Gastrocnemius medialis (tissue), 4 donors: ENCODE results near the gene EXOSC3. TPM values are rescaled to one million over a fixed set of nuclear protein-coding genes. Genes with fewer than 3 reads are reported as not detected.
"Not testable (repeated sequence)": the region's sequence is repeated elsewhere in the genome, so short reads cannot be mapped to it uniquely, and the experiment has no call there.

ENCODE experiments used
- ATAC-seq, 2 donors: fragments of 150-250 bp; one replicate each; pipeline ENCODE4 v1.9.1; 2016
- DNase-seq, 2 donors: peaks; one replicate each; pipeline ENCODE4 v3.0.0-alpha.2; 2019
- H3K27ac ChIP-seq, 4 donors: fragments of 200-600 bp; sonication (generic); 1 replicate in 1 of 4; 2 replicates in 3 of 4; pipeline ENCODE4 v1.5.1; 2016 to 2018; ENCODE audit warnings: mild to moderate bottlenecking in 2 of 4, moderate library complexity in 1 of 4
- H3K27me3 ChIP-seq, 3 donors: fragments of 200-600 bp; sonication (generic) in 2 of 3; 1 replicate in 1 of 3; 2 replicates in 2 of 3; pipeline versions ENCODE4 v1.5.1 to v1.6.0; 2016 to 2019; ENCODE audit warnings: mild to moderate bottlenecking in 1 of 3, moderate library complexity in 1 of 3
- H3K36me3 ChIP-seq, 2 donors: fragments of 200-600 bp; sonication (generic) in 1 of 2; one replicate each; pipeline ENCODE4 v1.5.1; 2017 to 2018
- H3K4me1 ChIP-seq, 2 donors: fragments of 200-600 bp; sonication (generic) in 1 of 2; one replicate each; pipeline ENCODE4 v1.5.1; 2016 to 2017; ENCODE audit warnings: mild to moderate bottlenecking in 2 of 2
- H3K4me3 ChIP-seq, 4 donors: fragments of 200-600 bp; sonication (generic) in 3 of 4; 1 replicate in 1 of 4; 2 replicates in 3 of 4; pipeline ENCODE4 v1.5.1; 2016 to 2019; ENCODE audit warnings: mild to moderate bottlenecking in 2 of 4
- H3K9me3 ChIP-seq, 3 donors: fragments of 200-600 bp; sonication (generic) in 2 of 3; 1 replicate in 1 of 3; 2 replicates in 2 of 3; pipeline ENCODE4 v1.5.1; 2016 to 2019
- POLR2A ChIP-seq, 2 donors: fragments of 450-650 bp; IDR thresholded peaks; one replicate each; pipeline ENCODE4 v1.6.1; 2017; ENCODE audit warnings: antibody characterized with exemption in 2 of 2, mild to moderate bottlenecking in 2 of 2, moderate library complexity in 2 of 2
- in situ Hi-C, 4 donors: fragments of 200-750 bp; cut with MboI; loops; one replicate each; pipeline versions ENCODE4 v1.15.0 to v1.8.0; 2017; ENCODE audit warnings: low sequenced_read_pairs in 4 of 4
- intact Hi-C: fragments of 100-400 bp; cut with DNase I; formaldehyde crosslinking; loops from one replicate; pipeline ENCODE4 v1.15.1; 2023; ENCODE audit warnings: low total_unique reads
- total RNA-seq, 4 donors: library from RNA; depleted of rRNA; stranded (reverse); fragments of >200 nt; gene quantifications; one replicate each; pipeline versions ENCODE4 v1.1.0 to v1.2.3, GENCODE V29; 2016
- TF ChIP-seq, protein P1 (sequence below), 5 experiments: fragments of 450-650 bp in 3 of 5; fragments of 200-600 bp in 2 of 5; sonication (generic) in 2 of 5; IDR thresholded peaks in 4 of 5; conservative IDR thresholded peaks in 1 of 5; 1 replicate in 4 of 5; 2 replicates in 1 of 5; pipeline ENCODE4 v1.5.1; 2016 to 2019; ENCODE audit warnings: antibody characterized with exemption in 5 of 5, mild to moderate bottlenecking in 3 of 5, moderate library complexity in 3 of 5

EXOSC3 gene
- total RNA-seq: 10 to 100 TPM; 15.6 to 46.7 (median 17.8) TPM

DNA sequence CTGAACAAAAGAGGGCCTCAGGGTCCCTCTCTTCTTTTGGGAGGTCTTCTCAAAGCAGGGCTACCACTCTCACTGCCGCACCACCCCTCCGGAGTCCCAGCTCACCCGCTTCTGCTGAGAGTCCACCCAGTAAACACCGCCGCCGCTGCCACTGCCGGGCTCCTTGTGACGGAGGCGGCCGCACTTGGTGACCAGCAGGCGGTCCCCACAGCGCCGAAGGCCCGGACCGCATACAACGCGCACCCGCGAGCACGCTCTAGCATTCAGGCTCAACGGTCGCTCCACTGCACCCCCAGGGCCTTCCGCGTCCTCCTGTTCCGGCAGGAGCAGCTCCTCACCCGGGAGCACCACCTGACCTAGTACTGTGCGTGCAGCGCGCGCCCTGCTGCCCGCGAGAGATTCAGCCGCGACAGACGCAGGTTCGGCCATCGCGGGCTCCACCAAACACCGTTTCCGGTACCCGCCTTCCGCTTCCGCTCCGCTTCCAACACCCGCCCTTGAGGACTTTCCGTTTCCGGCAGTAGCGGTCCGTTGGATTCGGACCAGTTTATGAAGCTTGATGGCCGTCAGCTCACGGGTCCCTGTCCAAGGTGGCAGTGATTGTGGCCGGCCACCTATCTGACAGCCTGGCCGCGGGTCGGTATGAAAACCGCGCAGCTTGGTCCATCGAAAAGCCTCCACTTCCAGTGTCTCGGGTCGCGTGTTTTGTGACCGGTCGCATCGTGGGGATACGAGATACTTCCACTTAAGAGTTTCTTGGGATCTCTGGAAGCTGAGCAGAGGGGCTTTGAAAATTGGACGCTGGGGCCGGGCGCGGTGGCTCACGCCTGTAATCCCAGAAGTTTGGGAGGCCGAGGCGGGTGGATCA, at the start of gene EXOSC3:
EXOSC3 (minus strand) TSS at position 449 of the 868 bp plus-strand sequence; CDS start at position 429, 20 bp downstream.
- in situ Hi-C loops: loop anchor here (10.0 to 25.0 kb wide), 4 partner anchors 102 to 200 kb away; partner anchors contain the start of genes FBXO10 (in 3 of the 4) and TOMM5 (in 3 of the 4)

DNA sequence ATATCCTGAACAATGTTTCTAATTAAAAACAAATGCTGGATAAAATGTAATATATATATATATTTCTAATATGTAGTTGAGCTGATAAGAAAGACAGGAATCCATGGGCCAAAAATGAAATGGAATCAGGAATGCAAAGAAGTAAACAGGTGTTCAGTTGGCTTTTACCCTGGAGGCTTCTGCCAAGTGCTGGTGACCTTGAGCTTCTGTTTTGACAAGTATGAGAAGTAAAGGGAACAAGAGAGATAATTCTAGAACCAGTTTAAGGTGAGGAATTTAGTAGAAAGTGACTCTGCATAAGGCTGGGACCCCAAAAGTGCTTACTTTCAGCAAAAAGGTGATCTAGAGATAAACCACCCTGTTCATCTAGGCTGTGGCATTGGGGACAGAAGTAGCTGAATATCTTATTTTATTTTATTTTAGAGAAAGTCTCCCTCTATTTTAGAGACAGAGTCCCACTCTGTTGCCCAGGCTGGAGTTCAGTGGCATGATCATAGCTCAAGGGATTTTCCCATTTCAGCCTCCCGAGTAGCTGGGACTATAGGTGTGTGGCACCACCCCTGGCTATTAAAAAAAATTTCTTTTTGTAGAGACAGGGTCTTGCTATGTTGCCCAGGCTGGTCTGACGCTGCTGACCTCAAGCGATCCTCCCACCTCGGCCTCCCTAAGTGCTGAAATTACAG, 42.8 kb upstream of the EXOSC3 start:
- peaks cover 0 to 34% of the 10 kb centered on the region in 2 donors for H3K36me3 ChIP-seq
- no peak overlapping the region for H3K4me3 ChIP-seq
- DNase-seq (no peak), ATAC-seq (no peak)
- H3K9me3 ChIP-seq: no peaks in the 10 kb centered on the region
- TF ChIP-seq POLR2A (IDR thresholded peaks at IDR 0.05): no peak
- TF ChIP-seq, protein P1, sequence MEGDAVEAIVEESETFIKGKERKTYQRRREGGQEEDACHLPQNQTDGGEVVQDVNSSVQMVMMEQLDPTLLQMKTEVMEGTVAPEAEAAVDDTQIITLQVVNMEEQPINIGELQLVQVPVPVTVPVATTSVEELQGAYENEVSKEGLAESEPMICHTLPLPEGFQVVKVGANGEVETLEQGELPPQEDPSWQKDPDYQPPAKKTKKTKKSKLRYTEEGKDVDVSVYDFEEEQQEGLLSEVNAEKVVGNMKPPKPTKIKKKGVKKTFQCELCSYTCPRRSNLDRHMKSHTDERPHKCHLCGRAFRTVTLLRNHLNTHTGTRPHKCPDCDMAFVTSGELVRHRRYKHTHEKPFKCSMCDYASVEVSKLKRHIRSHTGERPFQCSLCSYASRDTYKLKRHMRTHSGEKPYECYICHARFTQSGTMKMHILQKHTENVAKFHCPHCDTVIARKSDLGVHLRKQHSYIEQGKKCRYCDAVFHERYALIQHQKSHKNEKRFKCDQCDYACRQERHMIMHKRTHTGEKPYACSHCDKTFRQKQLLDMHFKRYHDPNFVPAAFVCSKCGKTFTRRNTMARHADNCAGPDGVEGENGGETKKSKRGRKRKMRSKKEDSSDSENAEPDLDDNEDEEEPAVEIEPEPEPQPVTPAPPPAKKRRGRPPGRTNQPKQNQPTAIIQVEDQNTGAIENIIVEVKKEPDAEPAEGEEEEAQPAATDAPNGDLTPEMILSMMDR (IDR thresholded peaks at IDR 0.05 in 4 of 5, conservative IDR thresholded peaks at IDR 0.05 in 1 of 5): no peak
- in situ Hi-C loops (no loop called here), intact Hi-C loops (no loop called here)
- no peaks in the 10 kb centered on the region for H3K27me3 ChIP-seq
- H3K4me1 ChIP-seq: peaks cover 4% of the 10 kb centered on the region in 2 donors
- H3K27ac ChIP-seq: no peak overlapping the region

More for the DNA sequence above, at the start of gene EXOSC3:
- peaks cover 0 to 40% of the 10 kb centered on the region in 2 donors for H3K36me3 ChIP-seq
- TF ChIP-seq, protein P1 (IDR thresholded peaks at IDR 0.05 in 4 of 5, conservative IDR thresholded peaks at IDR 0.05 in 1 of 5): peak in 1 of 5 experiments; percentile 15
- peak; percentile 13 to 63 for TF ChIP-seq POLR2A (IDR thresholded peaks at IDR 0.05)
- H3K27ac ChIP-seq: peak within 1 kb of the TSS; percentile 77 to 89 (median 81)
- H3K4me3 ChIP-seq: peak within 1 kb of the TSS; percentile 87 to 95 (median 94)
- intact Hi-C loops: loop anchor here (1.0 to 10.0 kb wide), 3 partner anchors 15 to 210 kb away; partner anchors contain the start of genes DCAF10, FBXO10 and TRMT10B
- DNase-seq: peak; percentile 84 to 85
- peaks cover 15% of the 10 kb centered on the region in 2 donors for H3K4me1 ChIP-seq
- ATAC-seq: peak; percentile 99
- H3K27me3 ChIP-seq: peaks cover 0 to 11% (median 0%) of the 10 kb centered on the region in 3 donors
- no peaks in the 10 kb centered on the region for H3K9me3 ChIP-seq

DNA sequence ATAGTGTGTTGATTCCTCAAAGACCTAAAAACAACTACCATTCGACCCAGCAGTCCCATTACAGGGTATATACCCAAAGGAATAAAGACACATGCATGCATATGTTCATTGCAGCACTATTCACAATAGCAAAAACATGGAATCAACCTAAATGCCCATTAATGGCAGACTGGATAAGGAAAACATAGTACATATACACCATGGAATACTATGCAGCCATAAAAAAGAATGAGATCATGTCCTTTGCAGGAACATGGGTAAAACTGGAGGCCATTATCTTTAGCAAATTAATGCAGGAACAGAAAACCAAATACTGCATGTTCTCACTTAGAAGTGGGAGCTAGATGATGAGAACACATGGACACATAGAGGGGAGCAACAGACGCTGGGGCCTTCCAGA, 40.3 kb upstream of the EXOSC3 start:
- H3K27me3 ChIP-seq, H3K4me3 ChIP-seq, in situ Hi-C loops, H3K27ac ChIP-seq, DNase-seq, H3K4me1 ChIP-seq, H3K9me3 ChIP-seq, intact Hi-C loops, ATAC-seq: not testable (repeated sequence)
- H3K36me3 ChIP-seq: peaks cover 0 to 49% of the 10 kb centered on the region in 2 donors

DNA sequence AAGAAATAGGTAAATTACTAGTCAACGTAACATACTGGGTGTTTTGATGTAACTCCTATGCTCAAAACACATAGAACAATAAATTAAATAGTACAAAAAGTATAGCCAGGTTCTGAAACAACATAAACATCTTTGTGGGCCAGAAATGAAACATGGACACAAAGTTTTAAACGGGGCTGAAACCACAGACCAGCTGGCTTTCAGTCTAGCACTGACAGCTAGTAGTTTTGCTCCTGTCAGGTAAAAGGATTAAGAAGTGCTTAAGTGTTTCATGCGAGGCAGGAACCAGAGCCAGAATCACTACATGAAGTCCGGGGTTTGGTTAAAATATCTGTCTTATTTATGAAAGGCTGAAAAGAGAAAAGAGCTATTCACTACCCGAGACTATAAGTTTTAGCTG, 35.3 kb upstream of the EXOSC3 start:
- no peak overlapping the region for H3K27ac ChIP-seq
- intact Hi-C loops (no loop called here), in situ Hi-C loops (no loop called here)
- TF ChIP-seq, protein P1 (IDR thresholded peaks at IDR 0.05 in 4 of 5, conservative IDR thresholded peaks at IDR 0.05 in 1 of 5): no peak
- TF ChIP-seq POLR2A (IDR thresholded peaks at IDR 0.05): no peak
- H3K36me3 ChIP-seq: peaks cover 0 to 43% of the 10 kb centered on the region in 2 donors
- no peak overlapping the region for H3K4me3 ChIP-seq
- H3K27me3 ChIP-seq: no peaks in the 10 kb centered on the region
- ATAC-seq: no peak
- no peaks in the 10 kb centered on the region for H3K4me1 ChIP-seq
- no peak for DNase-seq
- no peaks in the 10 kb centered on the region for H3K9me3 ChIP-seq

DNA sequence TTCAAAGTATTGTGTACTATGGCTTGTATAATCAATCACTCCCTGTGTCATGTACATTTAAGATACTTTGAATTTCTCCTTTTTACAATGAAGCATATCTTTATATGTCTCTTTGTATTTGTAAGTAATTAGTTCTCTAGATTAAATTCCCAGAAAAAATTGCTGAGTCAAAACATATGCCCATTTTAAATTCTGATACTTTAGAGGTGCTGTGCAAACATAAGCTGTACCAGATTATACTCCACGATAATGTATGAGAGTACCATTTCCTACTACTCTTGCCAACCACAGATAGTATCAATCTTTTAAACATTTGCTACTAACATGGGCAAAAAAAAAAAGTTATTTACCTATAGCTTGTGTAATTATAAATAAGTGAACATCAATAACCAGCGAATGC, 34.0 kb upstream of the EXOSC3 start:
- TF ChIP-seq, protein P1 (IDR thresholded peaks at IDR 0.05 in 4 of 5, conservative IDR thresholded peaks at IDR 0.05 in 1 of 5): no peak
- no peak for TF ChIP-seq POLR2A (IDR thresholded peaks at IDR 0.05)
- in situ Hi-C loops: no loop called here
- ATAC-seq: no peak
- H3K4me3 ChIP-seq: no peak overlapping the region
- H3K4me1 ChIP-seq: no peaks in the 10 kb centered on the region
- DNase-seq: no peak
- no peaks in the 10 kb centered on the region for H3K9me3 ChIP-seq
- no peaks in the 10 kb centered on the region for H3K27me3 ChIP-seq
- H3K36me3 ChIP-seq: peaks cover 0 to 34% of the 10 kb centered on the region in 2 donors
- no peak overlapping the region for H3K27ac ChIP-seq
- intact Hi-C loops: no loop called here
